Skeletal muscle satellite cell (primary cell): ENCODE results near the gene PSMB2.
A peak's percentile ranks its signal among the peaks of the same experiment; 100 is the strongest.
"Not testable (repeated sequence)": the region's sequence is repeated elsewhere in the genome, so short reads cannot be mapped to it uniquely, and the experiment has no call there.

Experiments used
- H3K27me3 ChIP-seq: 2 replicates; pipeline ENCODE4 v1.7.0; 2013; ENCODE audit warnings: low read length; ENCODE audit not compliant: control insufficient read depth, insufficient read depth
- H3K36me3 ChIP-seq: 2 replicates; pipeline ENCODE4 v1.7.0; 2013; ENCODE audit warnings: mild to moderate bottlenecking, control low read depth, low read length; ENCODE audit not compliant: insufficient read depth
- H3K4me1 ChIP-seq: 2 replicates; pipeline ENCODE4 v1.7.0; 2013; ENCODE audit warnings: low read length; ENCODE audit not compliant: control insufficient read depth, insufficient read depth
- H3K4me2 ChIP-seq: 2 replicates; pipeline ENCODE4 v1.7.0; 2013; ENCODE audit warnings: mild to moderate bottlenecking, low read length
- H3K4me3 ChIP-seq: 2 replicates; pipeline ENCODE4 v1.7.0; 2013; ENCODE audit warnings: low read length
- H3K9ac ChIP-seq: 2 replicates; pipeline ENCODE4 v1.7.0; 2013; ENCODE audit warnings: mild to moderate bottlenecking, low read depth, low read length, moderate library complexity
- H3K9me3 ChIP-seq: replicated peaks from 2 replicates; pipeline ENCODE4 v1.7.0; 2013; ENCODE audit warnings: mild to moderate bottlenecking, control low read depth, low read length

Gene PSMB2

GRCh38 chr1:35591211-35591610 lies 50.1 kb downstream of the PSMB2 start:
- H3K4me1 ChIP-seq = no peaks in the 10 kb centered on the region
- peaks cover 6% of the 10 kb centered on the region for H3K36me3 ChIP-seq
- H3K4me2 ChIP-seq = no peak overlapping the region
- H3K9ac ChIP-seq = no peak overlapping the region
- no peak overlapping the region for H3K4me3 ChIP-seq
- no peaks in the 10 kb centered on the region for H3K9me3 ChIP-seq
- no peaks in the 10 kb centered on the region for H3K27me3 ChIP-seq

- H3K9me3 ChIP-seq = no peaks in the 10 kb centered on the region
- no peaks in the 10 kb centered on the region for H3K36me3 ChIP-seq
Observed at GRCh38 chr1:35590476-35591040, 50.8 kb downstream of the PSMB2 start.

GRCh38 chr1:35589516-35590427 lies 51.6 kb downstream of the PSMB2 start:
- H3K27me3 ChIP-seq = no peaks in the 10 kb centered on the region
- no peaks in the 10 kb centered on the region for H3K36me3 ChIP-seq
- H3K9me3 ChIP-seq = no peaks in the 10 kb centered on the region

More at GRCh38 chr1:35590476-35591040, 50.8 kb downstream of the PSMB2 start:
- H3K27me3 ChIP-seq = no peaks in the 10 kb centered on the region
- no peaks in the 10 kb centered on the region for H3K4me1 ChIP-seq
- no peak overlapping the region for H3K4me3 ChIP-seq
- H3K9ac ChIP-seq = no peak overlapping the region
- H3K4me2 ChIP-seq = no peak overlapping the region

GRCh38 chr1:35588197-35588910 lies 53.0 kb downstream of the PSMB2 start:
- H3K4me3 ChIP-seq = no peak overlapping the region
- no peak overlapping the region for H3K9ac ChIP-seq
- no peaks in the 10 kb centered on the region for H3K4me1 ChIP-seq
- H3K27me3 ChIP-seq = no peaks in the 10 kb centered on the region
- no peaks in the 10 kb centered on the region for H3K9me3 ChIP-seq
- H3K36me3 ChIP-seq = no peaks in the 10 kb centered on the region
- no peak overlapping the region for H3K4me2 ChIP-seq

More at GRCh38 chr1:35589516-35590427, 51.6 kb downstream of the PSMB2 start:
- Histone ChIP-seq H3K4me1 (no peaks in the 10 kb centered on the region), H3K4me3 (no peak overlapping the region), H3K4me2 (no peak overlapping the region), H3K9ac (no peak overlapping the region)

GRCh38 chr1:35587736-35588135 lies 53.6 kb downstream of the PSMB2 start:
- H3K4me1 ChIP-seq = no peaks in the 10 kb centered on the region
- no peak overlapping the region for H3K4me3 ChIP-seq
- H3K9ac ChIP-seq = no peak overlapping the region
- H3K4me2 ChIP-seq = no peak overlapping the region
- H3K27me3 ChIP-seq = no peaks in the 10 kb centered on the region
- no peaks in the 10 kb centered on the region for H3K9me3 ChIP-seq
- H3K36me3 ChIP-seq = no peaks in the 10 kb centered on the region

- Histone ChIP-seq H3K4me3 (no peak overlapping the region), H3K4me2 (no peak overlapping the region), H3K36me3 (no peaks in the 10 kb centered on the region), H3K9me3 (no peaks in the 10 kb centered on the region), H3K4me1 (no peaks in the 10 kb centered on the region), H3K9ac (no peak overlapping the region), H3K27me3 (no peaks in the 10 kb centered on the region)
Observed at GRCh38 chr1:35586808-35587207, 54.5 kb downstream of the PSMB2 start.

- not testable (repeated sequence) for H3K4me2 ChIP-seq, H3K4me1 ChIP-seq, H3K4me3 ChIP-seq, H3K27me3 ChIP-seq, H3K36me3 ChIP-seq, H3K9ac ChIP-seq, H3K9me3 ChIP-seq
Observed at GRCh38 chr1:35585805-35586204, 55.5 kb downstream of the PSMB2 start.

GRCh38 chr1:35585281-35585680 lies 56.0 kb downstream of the PSMB2 start:
- H3K4me2 ChIP-seq = no peak overlapping the region
- no peak overlapping the region for H3K4me3 ChIP-seq
- H3K27me3 ChIP-seq = no peaks in the 10 kb centered on the region
- no peak overlapping the region for H3K9ac ChIP-seq
- H3K4me1 ChIP-seq = no peaks in the 10 kb centered on the region
- H3K36me3 ChIP-seq = no peaks in the 10 kb centered on the region
- H3K9me3 ChIP-seq = no peaks in the 10 kb centered on the region

- H3K36me3 ChIP-seq, H3K4me1 ChIP-seq, H3K4me3 ChIP-seq, H3K9me3 ChIP-seq, H3K9ac ChIP-seq, H3K27me3 ChIP-seq, H3K4me2 ChIP-seq: not testable (repeated sequence)
Observed at GRCh38 chr1:35581621-35582020, 59.7 kb downstream of the PSMB2 start.

- Histone ChIP-seq H3K4me1 (peaks cover 5% of the 10 kb centered on the region), H3K27me3 (peaks cover 10% of the 10 kb centered on the region), H3K36me3 (no peaks in the 10 kb centered on the region), H3K9me3 (no peaks in the 10 kb centered on the region), H3K9ac (no peak overlapping the region), H3K4me2 (no peak overlapping the region), H3K4me3 (no peak overlapping the region)
Observed at GRCh38 chr1:35580949-35581388, 60.4 kb downstream of the PSMB2 start.

GRCh38 chr1:35577071-35577998 lies 64.0 kb downstream of the PSMB2 start:
- Histone ChIP-seq H3K4me2 (peak overlapping the region; percentile 62), H3K27me3 (peaks cover 20% of the 10 kb centered on the region), H3K9me3 (no peaks in the 10 kb centered on the region), H3K36me3 (no peaks in the 10 kb centered on the region), H3K4me3 (peak overlapping the region; percentile 41), H3K9ac (no peak overlapping the region), H3K4me1 (peaks cover 9% of the 10 kb centered on the region)
